ENCODE results near the gene INHBA. TPM values are rescaled to one million over a fixed set of nuclear protein-coding genes. Genes with fewer than 3 reads are reported as not detected.

The INHBA gene
- total RNA-seq, 1 experiment from 2014 or later, result 1.7 TPM

- Histone ChIP-seq H3K27me3 (ENCODE audit: insufficient read depth, low read length) (no peaks in the 10 kb centered on the region), H4K8ac (replicated peaks; ENCODE audit: insufficient read length, low read depth, low read length) (no peak overlapping the region), H3K79me2 (ENCODE audit: insufficient read depth, low read length) (no peaks in the 10 kb centered on the region), H3K79me1 (ENCODE audit: insufficient read depth, low read depth, low read length, poor library complexity, severe bottlenecking) (no peaks in the 10 kb centered on the region), H4K20me1 (ENCODE audit: control insufficient read depth, insufficient read depth, insufficient read length) (no peaks in the 10 kb centered on the region), H3K56ac (ENCODE audit: insufficient read length, low read depth, low read length) (no peak overlapping the region), H2AK5ac (ENCODE audit: insufficient read length, low read length) (no peak overlapping the region), H3K14ac (ENCODE audit: insufficient read depth, low read length) (no peak overlapping the region), H3K4me2 (ENCODE audit: insufficient read depth, insufficient read length, low read length) (no peak overlapping the region), H2BK120ac (ENCODE audit: low read depth, low read length, poor library complexity, severe bottlenecking) (no peak overlapping the region), H3K27ac (ENCODE audit: insufficient read length, low read depth, low read length) (no peak overlapping the region), H2BK15ac (ENCODE audit: low read depth, low read length) (no peak overlapping the region), H3T11ph (ENCODE audit: low read length) (no peak overlapping the region), H3K9ac (ENCODE audit: extremely low read depth, insufficient read length, low read length) (no peak overlapping the region), H3K23me2 (ENCODE audit: insufficient read length, low read depth, low read length, poor library complexity, severe bottlenecking) (no peaks in the 10 kb centered on the region), H4K91ac (ENCODE audit: insufficient read length, low read depth, low read length) (no peak overlapping the region), H3K18ac (ENCODE audit: insufficient read length, low read depth, low read length) (no peak overlapping the region), H2BK20ac (ENCODE audit: low read depth, low read length, poor library complexity, severe bottlenecking) (no peak overlapping the region), H3K9me3 (ENCODE audit: control insufficient read depth, low read depth, low read length) (peaks cover 8% of the 10 kb centered on the region), H3K4ac (ENCODE audit: low read depth, low read length) (no peak overlapping the region), H4K5ac (ENCODE audit: insufficient read length, low read depth, low read length) (no peak overlapping the region), H2BK12ac (ENCODE audit: insufficient read length, low read depth, low read length) (no peak overlapping the region), H3K23ac (ENCODE audit: insufficient read length, low read depth, low read length) (no peak overlapping the region), H3K4me1 (ENCODE audit: insufficient read depth, low read length) (peaks cover 5% of the 10 kb centered on the region; the same call in 1 of the 2 replicates), H2BK5ac (ENCODE audit: insufficient read length, low read length) (no peak overlapping the region), H2AFZ (ENCODE audit: low read length) (no peak overlapping the region)
- peaks cover 19 to 35% of the 10 kb centered on the region in 2 experiments for H3K9me3 Mint-ChIP-seq
- no peak for TF ChIP-seq CTCF (conservative IDR thresholded peaks at IDR 0.05)
- peaks cover 15 to 16% of the 10 kb centered on the region in 2 experiments for H3K4me1 Mint-ChIP-seq
- peaks cover 11 to 32% (median 15%) of the 10 kb centered on the region in 3 experiments for H3K36me3 Mint-ChIP-seq (ENCODE audit: insufficient read depth in 1 of 3, low read depth in 3 of 3)
- no peaks in the 10 kb centered on the region; the same call in 1 of the 2 replicates for H3K27me3 Mint-ChIP-seq (ENCODE audit: low read depth)
- H3K27ac Mint-ChIP-seq, result no peak overlapping the region
- DNase-seq, result no peak
- no peak overlapping the region for H3K4me3 Mint-ChIP-seq
Measured at GRCh38 chr7:41745451-41745850, 42.6 kb upstream of the INHBA start.
